Loucy (cell line): ENCODE results near the gene BCL3.

Experiments used
- H2AFZ ChIP-seq: fragments of 200-600 bp; sonication (generic); 2 replicates; pipeline ENCODE4 v1.6.0; 2016; ENCODE audit warnings: antibody characterized with exemption, mild to moderate bottlenecking, low read length, moderate library complexity
- H3F3A ChIP-seq: fragments of 200-600 bp; 2 replicates; pipeline ENCODE4 v1.6.0; 2016; ENCODE audit warnings: antibody characterized with exemption, low read depth, mild to moderate bottlenecking
- H3K27me3 ChIP-seq: fragments of 200-600 bp; sonication (generic); 2 replicates; pipeline ENCODE4 v1.6.1; 2014; ENCODE audit warnings: low read length, mild to moderate bottlenecking; ENCODE audit not compliant: insufficient read depth, poor library complexity, severe bottlenecking
- H3K36me3 ChIP-seq: fragments of 200-600 bp; sonication (generic); 2 replicates; pipeline ENCODE4 v1.6.1; 2016; ENCODE audit warnings: low read length; ENCODE audit not compliant: insufficient read depth
- H3K4me1 ChIP-seq: fragments of 200-600 bp; sonication (generic); 2 replicates; pipeline ENCODE4 v1.5.1; 2014; ENCODE audit warnings: low read length, mild to moderate bottlenecking; ENCODE audit not compliant: insufficient read depth, poor library complexity, severe bottlenecking
- H3K4me2 ChIP-seq: fragments of 200-600 bp; sonication (generic); 2 replicates; pipeline ENCODE4 v1.6.0; 2014; ENCODE audit warnings: antibody characterized with exemption, low read length, low read depth, mild to moderate bottlenecking; ENCODE audit not compliant: poor library complexity, severe bottlenecking
- H3K4me3 ChIP-seq: fragments of 200-600 bp; sonication (generic); 2 replicates; pipeline ENCODE4 v1.5.1; 2014; ENCODE audit warnings: low read length, mild to moderate bottlenecking, mixed read lengths; ENCODE audit not compliant: poor library complexity, severe bottlenecking
- H3K79me2 ChIP-seq: fragments of 200-600 bp; sonication (generic); 2 replicates; pipeline ENCODE4 v1.6.1; 2014; ENCODE audit warnings: low read length; ENCODE audit not compliant: insufficient read depth
- H3K9ac ChIP-seq: fragments of 200-600 bp; sonication (generic); 2 replicates; pipeline ENCODE4 v1.6.0; 2014; ENCODE audit warnings: mild to moderate bottlenecking, low read depth, low read length, moderate library complexity; ENCODE audit not compliant: poor library complexity, severe bottlenecking
- H3K9me2 ChIP-seq: fragments of 200-600 bp; sonication (generic); replicated peaks from 2 replicates; pipeline ENCODE4 v1.6.1; 2016; ENCODE audit warnings: low read depth, low read length, mixed read lengths
- H3K9me3 ChIP-seq: fragments of 200-600 bp; sonication (generic); 2 replicates; pipeline ENCODE4 v1.6.1; 2014; ENCODE audit warnings: mild to moderate bottlenecking, antibody characterized with exemption, low read length, low read depth; ENCODE audit not compliant: insufficient read depth
- H4K20me1 ChIP-seq: fragments of 200-600 bp; sonication (generic); 2 replicates; pipeline ENCODE4 v1.6.0; 2014; ENCODE audit warnings: antibody characterized with exemption, low read length, mild to moderate bottlenecking; ENCODE audit not compliant: insufficient read depth, poor library complexity, severe bottlenecking
- EZH2phosphoT487 ChIP-seq: fragments of 200-600 bp; IDR thresholded peaks from 2 replicates; pipeline ENCODE4 v1.6.1; 2018; ENCODE audit warnings: antibody characterized with exemption, mild to moderate bottlenecking, moderate library complexity, borderline replicate concordance
- TF ChIP-seq, protein P1 (sequence below): fragments of 200-600 bp; sonication (generic); conservative IDR thresholded peaks from 2 replicates; pipeline ENCODE4 v1.5.1; 2014; ENCODE audit warnings: mild to moderate bottlenecking, antibody characterized with exemption, low read length

Gene BCL3, protein sequence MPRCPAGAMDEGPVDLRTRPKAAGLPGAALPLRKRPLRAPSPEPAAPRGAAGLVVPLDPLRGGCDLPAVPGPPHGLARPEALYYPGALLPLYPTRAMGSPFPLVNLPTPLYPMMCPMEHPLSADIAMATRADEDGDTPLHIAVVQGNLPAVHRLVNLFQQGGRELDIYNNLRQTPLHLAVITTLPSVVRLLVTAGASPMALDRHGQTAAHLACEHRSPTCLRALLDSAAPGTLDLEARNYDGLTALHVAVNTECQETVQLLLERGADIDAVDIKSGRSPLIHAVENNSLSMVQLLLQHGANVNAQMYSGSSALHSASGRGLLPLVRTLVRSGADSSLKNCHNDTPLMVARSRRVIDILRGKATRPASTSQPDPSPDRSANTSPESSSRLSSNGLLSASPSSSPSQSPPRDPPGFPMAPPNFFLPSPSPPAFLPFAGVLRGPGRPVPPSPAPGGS

DNA sequence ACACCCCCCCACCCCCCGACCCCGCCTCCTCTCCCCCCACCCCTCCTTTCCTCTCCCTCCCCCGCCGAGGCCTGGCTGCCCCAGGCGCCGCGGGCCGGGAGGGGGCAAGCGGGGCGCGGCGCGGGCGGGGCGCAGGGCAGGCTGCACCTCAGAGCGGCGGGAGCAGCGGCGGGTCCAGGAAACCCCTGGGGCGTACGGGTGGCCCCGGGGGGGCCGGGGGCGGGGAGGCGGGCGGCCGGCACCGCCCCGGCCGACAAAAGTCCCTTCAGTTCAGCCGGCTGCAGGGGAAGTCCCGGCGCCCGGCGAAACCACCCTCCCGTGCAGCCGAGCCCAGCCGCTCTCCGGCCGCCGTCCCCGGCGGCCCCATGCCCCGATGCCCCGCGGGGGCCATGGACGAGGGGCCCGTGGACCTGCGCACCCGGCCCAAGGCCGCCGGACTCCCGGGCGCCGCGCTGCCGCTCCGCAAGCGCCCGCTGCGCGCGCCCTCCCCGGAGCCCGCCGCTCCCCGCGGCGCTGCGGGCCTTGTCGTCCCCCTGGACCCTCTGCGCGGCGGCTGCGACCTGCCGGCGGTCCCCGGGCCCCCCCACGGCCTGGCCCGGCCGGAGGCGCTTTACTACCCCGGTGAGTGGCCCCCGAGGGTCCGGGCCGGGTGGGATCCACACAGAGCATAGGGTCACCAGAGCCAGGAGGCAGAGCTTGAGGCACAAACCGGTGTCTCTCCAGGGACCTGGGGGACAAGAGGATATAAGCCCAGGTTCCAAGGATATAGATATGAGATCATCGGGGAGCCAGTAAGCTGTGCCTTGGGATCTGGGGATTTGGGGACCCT, at the start of gene BCL3:
TSS of gene BCL3 (plus strand) at position 283 of the 829 bp plus-strand sequence. CDS start at position 366, 83 bp downstream.
- peak within 1 kb of the TSS; percentile 82 for H2AFZ ChIP-seq

DNA sequence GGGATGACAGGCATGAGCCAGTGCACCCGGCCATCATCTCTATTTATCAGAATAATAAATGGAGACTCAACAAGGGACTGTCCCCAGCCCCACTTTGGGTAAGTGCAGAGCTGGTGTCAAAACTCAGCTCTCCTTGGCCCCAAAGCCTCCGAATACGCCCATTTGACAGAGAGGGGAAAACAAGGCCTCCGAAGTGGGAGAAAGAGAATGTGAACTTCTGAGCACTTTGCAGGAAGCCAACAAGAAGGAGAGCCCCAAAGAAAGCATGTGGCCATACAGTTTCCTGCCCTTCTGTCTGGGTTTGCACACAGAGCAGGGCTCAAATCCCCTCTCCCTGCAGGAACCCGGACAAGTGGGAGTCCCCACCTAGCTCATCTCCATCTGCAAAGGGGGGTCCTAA, 48.0 kb upstream of the BCL3 start:
- Histone ChIP-seq H4K20me1 (no peaks in the 10 kb centered on the region), H3K79me2 (no peaks in the 10 kb centered on the region), H3K9ac (no peak overlapping the region), H3K27me3 (no peaks in the 10 kb centered on the region), H3K9me2 (no peaks in the 10 kb centered on the region), H3K36me3 (no peaks in the 10 kb centered on the region), H3K9me3 (no peaks in the 10 kb centered on the region), H3F3A (no peaks in the 10 kb centered on the region), H3K4me2 (no peak overlapping the region), H3K4me1 (no peaks in the 10 kb centered on the region), H3K4me3 (no peak overlapping the region), H2AFZ (no peak overlapping the region)
- no peak for TF ChIP-seq EZH2phosphoT487
- TF ChIP-seq, protein P1, sequence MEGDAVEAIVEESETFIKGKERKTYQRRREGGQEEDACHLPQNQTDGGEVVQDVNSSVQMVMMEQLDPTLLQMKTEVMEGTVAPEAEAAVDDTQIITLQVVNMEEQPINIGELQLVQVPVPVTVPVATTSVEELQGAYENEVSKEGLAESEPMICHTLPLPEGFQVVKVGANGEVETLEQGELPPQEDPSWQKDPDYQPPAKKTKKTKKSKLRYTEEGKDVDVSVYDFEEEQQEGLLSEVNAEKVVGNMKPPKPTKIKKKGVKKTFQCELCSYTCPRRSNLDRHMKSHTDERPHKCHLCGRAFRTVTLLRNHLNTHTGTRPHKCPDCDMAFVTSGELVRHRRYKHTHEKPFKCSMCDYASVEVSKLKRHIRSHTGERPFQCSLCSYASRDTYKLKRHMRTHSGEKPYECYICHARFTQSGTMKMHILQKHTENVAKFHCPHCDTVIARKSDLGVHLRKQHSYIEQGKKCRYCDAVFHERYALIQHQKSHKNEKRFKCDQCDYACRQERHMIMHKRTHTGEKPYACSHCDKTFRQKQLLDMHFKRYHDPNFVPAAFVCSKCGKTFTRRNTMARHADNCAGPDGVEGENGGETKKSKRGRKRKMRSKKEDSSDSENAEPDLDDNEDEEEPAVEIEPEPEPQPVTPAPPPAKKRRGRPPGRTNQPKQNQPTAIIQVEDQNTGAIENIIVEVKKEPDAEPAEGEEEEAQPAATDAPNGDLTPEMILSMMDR: no peak

More for the DNA sequence above, at the start of gene BCL3:
- Histone ChIP-seq H3K9me2 (no peaks in the 10 kb centered on the region), H3K4me2 (peak within 1 kb of the TSS; percentile 96), H3K27me3 (no peaks in the 10 kb centered on the region), H3K36me3 (no peaks in the 10 kb centered on the region), H3K9ac (peak within 1 kb of the TSS; percentile 81), H3K9me3 (no peaks in the 10 kb centered on the region), H4K20me1 (peaks cover 4% of the 10 kb centered on the region), H3K79me2 (peaks cover 12% of the 10 kb centered on the region; the same call in 1 of the 2 replicates), H3K4me1 (peaks cover 30% of the 10 kb centered on the region), H3K4me3 (peak within 1 kb of the TSS; percentile 80), H3F3A (peaks cover 4% of the 10 kb centered on the region; the same call in 1 of the 2 replicates)
- no peak for TF ChIP-seq EZH2phosphoT487
- TF ChIP-seq, protein P1: no peak

DNA sequence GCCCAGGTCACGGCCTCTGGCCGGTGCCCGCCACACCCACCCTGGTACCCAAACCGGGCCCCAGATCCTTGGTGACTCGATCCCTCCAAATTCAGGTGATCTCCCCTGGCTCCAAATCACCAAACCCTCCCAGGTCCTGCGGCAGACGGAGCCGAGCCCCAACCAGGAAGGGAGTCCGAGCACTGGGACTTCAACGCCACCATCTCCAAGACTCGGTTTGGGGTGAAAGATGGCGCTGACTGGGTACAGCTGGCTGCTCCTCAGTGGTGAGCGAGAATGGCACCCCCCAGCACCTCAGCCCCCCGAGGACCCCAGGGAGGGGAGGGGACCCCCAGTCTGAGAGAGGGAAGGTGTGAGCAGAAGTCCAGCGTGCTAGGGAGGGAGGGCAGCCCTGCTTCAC, 47.3 kb upstream of the BCL3 start:
- no peak overlapping the region for H3K4me2 ChIP-seq
- no peaks in the 10 kb centered on the region for H3F3A ChIP-seq
- no peaks in the 10 kb centered on the region for H3K4me1 ChIP-seq
- no peaks in the 10 kb centered on the region for H3K36me3 ChIP-seq
- no peaks in the 10 kb centered on the region for H3K9me2 ChIP-seq
- H3K9me3 ChIP-seq: no peaks in the 10 kb centered on the region
- no peaks in the 10 kb centered on the region for H4K20me1 ChIP-seq
- no peak for TF ChIP-seq EZH2phosphoT487
- TF ChIP-seq, protein P1: no peak
- H2AFZ ChIP-seq: no peak overlapping the region
- no peaks in the 10 kb centered on the region for H3K79me2 ChIP-seq
- H3K4me3 ChIP-seq: no peak overlapping the region
- H3K27me3 ChIP-seq: no peaks in the 10 kb centered on the region
- no peak overlapping the region for H3K9ac ChIP-seq
